GM10266 (cell line): ENCODE data around the gene HOXB7.

Experiments used
- DNase-seq: peaks from one replicate; pipeline ENCODE4 v3.0.0; 2012; ENCODE audit errors: extremely low spot score
- CTCF ChIP-seq: IDR thresholded peaks from 2 replicates; pipeline ENCODE4 v1.5.1; 2012; ENCODE audit warnings: mild to moderate bottlenecking, low read depth; ENCODE audit not compliant: control insufficient read depth, insufficient read depth; ENCODE audit errors: missing control alignments

The HOXB7 gene

DNA sequence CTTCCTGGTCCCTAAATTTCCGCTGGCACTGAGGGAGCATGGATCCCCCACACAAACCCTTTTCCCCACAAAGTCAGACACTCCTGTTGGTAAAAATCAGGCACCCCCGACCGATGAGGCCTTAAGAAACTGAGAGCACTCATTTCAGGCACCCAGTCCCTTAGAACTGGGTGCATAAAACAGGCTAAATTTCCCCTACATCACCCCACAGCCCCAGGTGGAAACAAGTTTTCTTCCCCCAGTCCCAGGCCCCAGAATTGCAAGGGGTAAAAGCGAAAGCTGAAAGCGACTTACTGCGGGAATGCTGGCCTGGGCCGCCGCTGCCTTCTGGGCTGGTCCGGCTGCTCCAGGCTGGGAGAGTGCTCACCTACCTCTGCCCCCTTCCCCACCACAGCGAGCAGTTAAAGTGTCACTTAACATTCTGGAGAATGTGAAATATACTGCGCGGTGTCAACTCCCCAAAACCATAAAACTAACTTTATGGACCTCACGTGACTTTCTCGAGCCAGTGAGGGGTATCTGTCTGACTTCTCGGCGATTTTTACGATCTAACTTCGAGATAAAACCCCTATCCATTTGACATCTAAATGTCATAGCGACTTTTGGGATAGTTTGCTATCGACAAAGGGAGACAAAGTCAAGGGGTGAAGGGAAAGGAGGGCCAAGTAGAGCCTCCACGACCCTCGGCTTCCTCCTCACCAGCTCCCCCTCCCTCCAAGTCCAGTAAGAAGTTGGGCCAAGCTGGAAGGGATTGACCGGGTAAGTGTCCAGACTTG, 20.8 kb downstream of the HOXB7 start, which contains the start of gene HOXB3:
Gene HOXB3, minus strand, starts transcription at position 411 of the 776 bp plus-strand sequence. CDS start 37,767 bp downstream, outside the sequence.
- DNase-seq = no peak
- no peak for TF ChIP-seq CTCF

DNA sequence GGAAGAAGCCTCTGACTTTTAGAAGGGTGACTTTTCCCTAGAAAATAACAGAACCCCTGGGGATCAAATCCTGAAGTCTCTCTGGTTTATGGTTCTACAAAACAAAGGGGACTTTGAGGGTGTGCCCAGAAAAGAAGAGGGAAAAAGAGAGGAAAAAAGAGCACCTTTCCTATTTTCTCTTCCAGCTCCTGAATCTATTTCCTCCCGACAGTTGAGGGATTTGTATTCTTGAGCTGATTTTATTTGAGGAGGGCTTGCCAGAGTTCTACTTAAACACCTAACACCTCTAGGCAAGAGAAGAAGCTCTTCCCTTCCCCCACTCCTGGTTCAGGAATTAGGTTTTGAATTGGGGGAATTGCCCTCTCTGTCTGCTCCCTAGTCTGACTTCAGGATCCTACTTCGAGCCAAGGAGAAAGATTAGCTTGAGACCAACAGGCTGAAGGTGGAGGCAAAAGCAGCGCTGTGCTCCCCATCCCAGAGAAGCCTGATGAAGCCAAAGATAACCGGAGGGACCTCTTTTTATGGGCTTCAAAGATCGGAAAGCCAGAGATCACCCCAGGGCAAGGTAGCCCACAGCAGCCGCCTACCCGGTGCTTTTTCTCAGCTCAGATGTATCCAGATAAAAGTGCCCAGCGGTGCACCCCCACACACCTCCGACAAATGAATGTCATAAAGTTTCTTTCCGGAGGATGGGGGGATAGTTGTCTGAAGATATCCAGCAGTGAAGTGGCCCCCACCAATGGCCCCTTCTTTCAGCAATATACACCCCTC, 21.6 kb downstream of the HOXB7 start:
- DNase-seq = no peak

GRCh38 chr17:48588528-48588927, 22.3 kb downstream of the HOXB7 start:
- no peak for DNase-seq
- no peak for TF ChIP-seq CTCF

More for the DNA sequence above, 21.6 kb downstream of the HOXB7 start:
- TF ChIP-seq CTCF = no peak

DNA sequence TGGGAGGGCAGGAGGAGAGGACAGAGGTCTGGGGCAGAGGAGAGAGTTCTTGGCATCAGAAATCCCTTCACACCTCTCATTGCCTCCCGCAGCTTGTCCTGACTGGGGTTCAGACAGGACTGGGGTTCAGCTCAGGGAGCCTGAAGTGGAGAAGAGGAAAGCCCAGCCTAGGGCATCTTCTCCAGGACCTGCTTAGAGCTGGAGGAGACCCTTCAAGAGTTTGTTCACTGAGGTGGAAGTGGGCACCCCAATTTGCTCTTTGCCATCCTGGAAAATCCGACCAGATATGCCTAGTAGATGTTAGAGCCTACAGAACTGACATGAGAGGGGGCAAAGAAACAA, 22.8 kb downstream of the HOXB7 start:
- DNase-seq = no peak
- no peak for TF ChIP-seq CTCF

DNA sequence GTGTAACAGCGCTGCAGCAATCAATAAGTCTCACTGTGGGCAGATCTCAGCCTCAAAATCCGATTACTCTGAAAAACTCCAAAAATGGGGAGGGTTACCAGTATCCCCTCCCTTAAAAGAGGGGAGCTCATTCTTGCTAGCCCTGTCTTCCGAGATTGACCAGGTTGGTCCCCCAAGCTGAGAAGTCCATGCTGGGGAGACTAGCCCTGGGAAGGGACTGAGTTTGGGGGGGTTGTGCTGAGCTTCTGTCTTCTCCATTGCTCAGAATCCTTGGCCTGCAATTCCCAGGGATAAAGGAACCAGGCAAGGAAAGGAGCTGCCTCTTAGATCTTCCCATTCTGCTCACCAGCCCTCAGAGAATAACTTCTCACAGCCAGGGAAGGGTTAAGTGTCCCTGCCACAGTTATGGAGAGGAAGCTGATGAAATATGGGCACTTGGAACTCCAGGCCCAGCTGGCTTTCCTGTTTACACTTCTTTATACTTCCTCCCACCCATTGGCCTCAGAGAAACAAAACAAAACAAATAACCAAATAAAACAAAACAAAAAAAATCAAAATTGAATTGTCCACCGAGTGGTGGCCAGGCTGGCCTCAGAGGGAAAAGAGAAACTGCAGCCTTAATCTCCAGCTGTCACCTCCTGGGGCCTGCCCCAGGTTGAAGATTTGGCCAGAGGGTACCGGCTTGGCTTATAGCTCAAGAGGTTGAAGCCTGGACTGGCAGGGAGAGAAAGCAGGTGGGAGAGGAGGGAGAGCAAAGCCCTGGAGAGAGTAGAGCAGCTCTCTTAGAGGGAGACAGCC, 23.3 kb downstream of the HOXB7 start:
- no peak for DNase-seq

More for the DNA sequence above, 23.3 kb downstream of the HOXB7 start:
- no peak for TF ChIP-seq CTCF
